DND-41 (cell line): ENCODE results near the gene GOLIM4.

Experiments used
- ATAC-seq: fragments of 200-7000 bp; cut with Tn5 transposase; 3 replicates; pipeline ENCODE4 v1.9.1; 2021; ENCODE audit warnings: low read depth; ENCODE audit not compliant: insufficient read depth
- DNase-seq: peaks from one replicate; pipeline ENCODE4 v3.0.0-alpha.2; 2020
- H2AFZ ChIP-seq: 2 replicates; pipeline ENCODE4 v1.6.0; 2012; ENCODE audit warnings: low read depth, low read length
- H3K27ac ChIP-seq: 2 replicates; pipeline ENCODE4 v1.5.1; 2012; ENCODE audit warnings: low read length, inconsistent platforms
- H3K27me3 ChIP-seq: fragments of 200-600 bp; sonication (generic); 2 replicates; pipeline ENCODE4 v1.6.0; 2012; ENCODE audit warnings: low read length, mild to moderate bottlenecking, inconsistent platforms; ENCODE audit not compliant: insufficient read depth, poor library complexity
- H3K36me3 ChIP-seq: 2 replicates; pipeline ENCODE4 v1.5.1; 2012; ENCODE audit warnings: low read length, inconsistent platforms; ENCODE audit not compliant: insufficient read depth
- H3K4me1 ChIP-seq: 2 replicates; pipeline ENCODE4 v1.5.1; 2012; ENCODE audit warnings: mild to moderate bottlenecking, low read length; ENCODE audit not compliant: insufficient read depth
- H3K4me2 ChIP-seq: 2 replicates; pipeline ENCODE4 v1.6.0; 2012; ENCODE audit warnings: mild to moderate bottlenecking, moderate library complexity, low read length, inconsistent platforms; ENCODE audit not compliant: insufficient read depth
- H3K4me3 ChIP-seq, 2 experiments: fragments of 200-600 bp in 1 of 2; shearing (Covaris generic) in 1 of 2; 2 replicates each; pipeline ENCODE4 v1.5.1; 2012 to 2016; ENCODE audit warnings: inconsistent platforms in 2 of 2, low read length in 2 of 2, mild to moderate bottlenecking in 2 of 2, low read depth in 1 of 2, moderate library complexity in 1 of 2
- H3K79me2 ChIP-seq: 2 replicates; pipeline ENCODE4 v1.6.0; 2012; ENCODE audit warnings: low read length, inconsistent platforms; ENCODE audit not compliant: insufficient read depth
- H3K9ac ChIP-seq: 2 replicates; pipeline ENCODE4 v1.6.0; 2012; ENCODE audit warnings: low read depth, mild to moderate bottlenecking, inconsistent platforms, low read length, moderate library complexity
- H3K9me3 ChIP-seq: 2 replicates; pipeline ENCODE4 v1.5.1; 2012; ENCODE audit warnings: low read length, moderate library complexity, mild to moderate bottlenecking, inconsistent platforms; ENCODE audit not compliant: insufficient read depth, severe bottlenecking
- H4K20me1 ChIP-seq: 2 replicates; pipeline ENCODE4 v1.6.0; 2012; ENCODE audit warnings: low read length; ENCODE audit not compliant: insufficient read depth
- CTCF ChIP-seq: IDR thresholded peaks from 2 replicates; pipeline ENCODE4 v1.5.1; 2012; ENCODE audit warnings: borderline replicate concordance, low read length, moderate library complexity, mild to moderate bottlenecking; ENCODE audit not compliant: poor library complexity, severe bottlenecking; ENCODE audit errors: extremely low read depth
- EZH2 ChIP-seq: IDR thresholded peaks from 3 replicates; pipeline ENCODE4 v1.6.1; 2012; ENCODE audit warnings: borderline replicate concordance, low read depth, mild to moderate bottlenecking, moderate library complexity, low read length, inconsistent platforms; ENCODE audit not compliant: severe bottlenecking

GOLIM4 gene

DNA sequence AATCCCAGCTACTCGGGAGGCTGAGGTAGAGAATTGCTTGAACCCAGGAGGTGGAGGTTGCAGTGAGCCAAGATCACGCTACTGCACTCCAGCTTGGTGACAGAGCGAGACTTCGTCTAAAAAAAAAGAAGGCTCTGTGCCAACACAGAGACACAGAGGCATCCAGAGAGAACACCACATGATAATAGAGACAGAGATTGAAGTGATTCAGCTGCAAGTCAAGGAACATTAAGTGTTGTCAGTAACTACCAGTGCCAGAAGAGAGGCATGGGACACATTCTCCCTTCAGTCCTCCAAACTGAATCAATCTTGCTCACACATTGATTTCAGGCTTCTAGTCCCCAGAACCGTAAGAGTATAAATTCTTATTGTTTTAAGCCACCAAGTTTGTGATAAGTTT, 97.5 kb downstream of the GOLIM4 start:
- H3K4me1 ChIP-seq, result no peaks in the 10 kb centered on the region
- TF ChIP-seq EZH2, result no peak
- no peak for TF ChIP-seq CTCF
- no peaks in the 10 kb centered on the region for H3K27me3 ChIP-seq
- no peak overlapping the region for H3K27ac ChIP-seq
- no peak overlapping the region for H3K4me2 ChIP-seq
- no peak overlapping the region for H2AFZ ChIP-seq
- no peaks in the 10 kb centered on the region for H4K20me1 ChIP-seq
- H3K9ac ChIP-seq, result no peak overlapping the region
- H3K79me2 ChIP-seq, result no peaks in the 10 kb centered on the region
- no peak for DNase-seq
- H3K9me3 ChIP-seq, result no peaks in the 10 kb centered on the region
- H3K36me3 ChIP-seq, result no peaks in the 10 kb centered on the region
- ATAC-seq, result no peak
- H3K4me3 ChIP-seq, result no peak overlapping the region

GRCh38 chr3:167996514-167996913, 99.2 kb downstream of the GOLIM4 start:
- Histone ChIP-seq H3K79me2 (no peaks in the 10 kb centered on the region), H3K4me2 (no peak overlapping the region), H3K9ac (no peak overlapping the region), H3K9me3 (no peaks in the 10 kb centered on the region), H3K27me3 (no peaks in the 10 kb centered on the region), H3K4me3 (no peak overlapping the region), H2AFZ (no peak overlapping the region), H3K4me1 (no peaks in the 10 kb centered on the region), H3K36me3 (no peaks in the 10 kb centered on the region), H3K27ac (no peak overlapping the region), H4K20me1 (no peaks in the 10 kb centered on the region)
- TF ChIP-seq EZH2 (no peak), CTCF (no peak)
- DNase-seq (no peak), ATAC-seq (no peak)

- TF ChIP-seq EZH2 (no peak), CTCF (no peak)
- H3K4me2 ChIP-seq, result no peak overlapping the region
- H3K9ac ChIP-seq, result no peak overlapping the region
- H4K20me1 ChIP-seq, result no peaks in the 10 kb centered on the region
- DNase-seq (no peak), ATAC-seq (no peak)
- H3K27me3 ChIP-seq, result no peaks in the 10 kb centered on the region
- H3K9me3 ChIP-seq, result no peaks in the 10 kb centered on the region
- H3K79me2 ChIP-seq, result no peaks in the 10 kb centered on the region
- no peak overlapping the region for H3K27ac ChIP-seq
- H3K4me1 ChIP-seq, result no peaks in the 10 kb centered on the region
- H2AFZ ChIP-seq, result no peak overlapping the region
- no peaks in the 10 kb centered on the region for H3K36me3 ChIP-seq
- no peak overlapping the region for H3K4me3 ChIP-seq
These were observed 103.3 kb downstream of the GOLIM4 start for GRCh38 chr3:167992381-167992780.

DNA sequence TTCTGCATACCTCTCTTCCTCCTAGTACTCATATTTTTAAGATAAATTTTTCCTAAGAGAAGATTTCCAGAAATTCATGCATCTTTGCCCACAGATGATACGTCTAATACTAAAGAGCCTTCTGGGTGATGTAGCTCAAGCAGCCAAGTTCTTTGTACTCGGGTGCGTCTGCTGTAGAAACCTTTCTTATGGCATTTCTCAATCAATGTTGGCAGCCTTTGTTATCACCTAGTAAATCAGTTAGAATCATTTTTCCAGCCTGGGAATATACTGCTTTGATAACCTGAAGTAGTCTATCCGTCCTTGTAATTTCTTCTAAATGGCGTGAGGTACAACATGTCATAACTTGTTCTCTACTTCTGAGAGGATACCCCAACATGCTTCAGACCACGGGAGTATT, 104.5 kb downstream of the GOLIM4 start:
- H2AFZ ChIP-seq, result no peak overlapping the region
- no peak overlapping the region for H3K4me2 ChIP-seq
- no peaks in the 10 kb centered on the region for H3K79me2 ChIP-seq
- DNase-seq, result no peak
- H3K9me3 ChIP-seq, result no peaks in the 10 kb centered on the region
- H3K27ac ChIP-seq, result no peak overlapping the region
- TF ChIP-seq CTCF (no peak), EZH2 (no peak)
- no peak overlapping the region for H3K9ac ChIP-seq
- no peaks in the 10 kb centered on the region for H4K20me1 ChIP-seq
- no peaks in the 10 kb centered on the region for H3K36me3 ChIP-seq
- no peak for ATAC-seq
- no peaks in the 10 kb centered on the region for H3K27me3 ChIP-seq
- no peak overlapping the region for H3K4me3 ChIP-seq
- no peaks in the 10 kb centered on the region for H3K4me1 ChIP-seq
